ENCODE results near the gene KMT2A. TPM values are rescaled to one million over a fixed set of nuclear protein-coding genes. Genes with fewer than 3 reads are reported as not detected.

The KMT2A gene
- polyA plus RNA-seq, 1 donor from 2014 or later: 16.7 TPM

- Histone ChIP-seq H3K36me3 (ENCODE audit: insufficient read depth, low read length) (no peaks in the 10 kb centered on the region), H3K9me2 (ENCODE audit: insufficient read depth, low read length) (no peaks in the 10 kb centered on the region), H4K20me1 (ENCODE audit: insufficient read depth) (peaks cover 30% of the 10 kb centered on the region), H3K27me3 (ENCODE audit: insufficient read depth, low read depth, low read length) (no peaks in the 10 kb centered on the region), H3K9me3 (ENCODE audit: low read length) (no peaks in the 10 kb centered on the region), H3F3A (ENCODE audit: insufficient read depth, low read length, poor library complexity, severe bottlenecking) (no peaks in the 10 kb centered on the region), H3K4me2 (ENCODE audit: low read length) (no peak overlapping the region), H3K9ac (ENCODE audit: low read length) (no peak overlapping the region), H3K4me3 (ENCODE audit: low read length) (no peak overlapping the region), H2AFZ (ENCODE audit: low read depth, low read length) (no peak overlapping the region), H3K79me2 (replicated peaks; ENCODE audit: insufficient read depth, low read length) (peaks cover 88% of the 10 kb centered on the region), H3K27ac (ENCODE audit: low read length) (no peak overlapping the region)
- TF ChIP-seq POLR2AphosphoS5 (IDR thresholded peaks at IDR 0.05): no peak
- no peak for TF ChIP-seq RAD21 (conservative IDR thresholded peaks at IDR 0.05)
- TF ChIP-seq REST (IDR thresholded peaks at IDR 0.05; ENCODE audit: borderline replicate concordance): no peak
- TF ChIP-seq, protein P1, sequence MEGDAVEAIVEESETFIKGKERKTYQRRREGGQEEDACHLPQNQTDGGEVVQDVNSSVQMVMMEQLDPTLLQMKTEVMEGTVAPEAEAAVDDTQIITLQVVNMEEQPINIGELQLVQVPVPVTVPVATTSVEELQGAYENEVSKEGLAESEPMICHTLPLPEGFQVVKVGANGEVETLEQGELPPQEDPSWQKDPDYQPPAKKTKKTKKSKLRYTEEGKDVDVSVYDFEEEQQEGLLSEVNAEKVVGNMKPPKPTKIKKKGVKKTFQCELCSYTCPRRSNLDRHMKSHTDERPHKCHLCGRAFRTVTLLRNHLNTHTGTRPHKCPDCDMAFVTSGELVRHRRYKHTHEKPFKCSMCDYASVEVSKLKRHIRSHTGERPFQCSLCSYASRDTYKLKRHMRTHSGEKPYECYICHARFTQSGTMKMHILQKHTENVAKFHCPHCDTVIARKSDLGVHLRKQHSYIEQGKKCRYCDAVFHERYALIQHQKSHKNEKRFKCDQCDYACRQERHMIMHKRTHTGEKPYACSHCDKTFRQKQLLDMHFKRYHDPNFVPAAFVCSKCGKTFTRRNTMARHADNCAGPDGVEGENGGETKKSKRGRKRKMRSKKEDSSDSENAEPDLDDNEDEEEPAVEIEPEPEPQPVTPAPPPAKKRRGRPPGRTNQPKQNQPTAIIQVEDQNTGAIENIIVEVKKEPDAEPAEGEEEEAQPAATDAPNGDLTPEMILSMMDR (IDR thresholded peaks at IDR 0.05; ENCODE audit: poor library complexity, severe bottlenecking): no peak
- TF ChIP-seq SMC3 (conservative IDR thresholded peaks at IDR 0.05; ENCODE audit: poor library complexity): no peak
- TF ChIP-seq TAF1 (IDR thresholded peaks at IDR 0.05; ENCODE audit: low read depth): no peak
Observed at GRCh38 chr11:118448294-118448693, 12.0 kb downstream of the KMT2A start.

GRCh38 chr11:118449316-118449918 is 13.1 kb downstream of the KMT2A start:
- H3K4me3 ChIP-seq (ENCODE audit: low read length): no peak overlapping the region
- no peak overlapping the region for H2AFZ ChIP-seq (ENCODE audit: low read depth, low read length)
- no peak overlapping the region for H3K9ac ChIP-seq (ENCODE audit: low read length)
- no peaks in the 10 kb centered on the region for H3K9me3 ChIP-seq (ENCODE audit: low read length)
- H3K27me3 ChIP-seq (ENCODE audit: insufficient read depth, low read depth, low read length): no peaks in the 10 kb centered on the region
- H3K9me2 ChIP-seq (ENCODE audit: insufficient read depth, low read length): no peaks in the 10 kb centered on the region
- TF ChIP-seq SMC3 (conservative IDR thresholded peaks at IDR 0.05; ENCODE audit: poor library complexity): no peak
- TF ChIP-seq, protein P1 (IDR thresholded peaks at IDR 0.05; ENCODE audit: poor library complexity, severe bottlenecking): no peak
- TF ChIP-seq MXI1 (conservative IDR thresholded peaks at IDR 0.05; ENCODE audit: poor library complexity, severe bottlenecking): no peak
- no peak for TF ChIP-seq EP300 (conservative IDR thresholded peaks at IDR 0.05; ENCODE audit: poor library complexity, severe bottlenecking)
- no peak for TF ChIP-seq RAD21 (conservative IDR thresholded peaks at IDR 0.05)
- no peak for TF ChIP-seq EZH2 (IDR thresholded peaks at IDR 0.05; ENCODE audit: borderline replicate concordance, insufficient read depth, low read length, poor library complexity, severe bottlenecking)
- TF ChIP-seq TAF1 (IDR thresholded peaks at IDR 0.05; ENCODE audit: low read depth): no peak
- TF ChIP-seq REST (IDR thresholded peaks at IDR 0.05; ENCODE audit: borderline replicate concordance): no peak
- TF ChIP-seq POLR2AphosphoS5 (IDR thresholded peaks at IDR 0.05): no peak
- H3K36me3 ChIP-seq (ENCODE audit: insufficient read depth, low read length): no peaks in the 10 kb centered on the region
- no peak overlapping the region for H3K4me2 ChIP-seq (ENCODE audit: low read length)
- no peaks in the 10 kb centered on the region for H3F3A ChIP-seq (ENCODE audit: insufficient read depth, low read length, poor library complexity, severe bottlenecking)
- H3K27ac ChIP-seq (ENCODE audit: low read length): no peak overlapping the region
- peaks cover 88% of the 10 kb centered on the region for H3K79me2 ChIP-seq (replicated peaks; ENCODE audit: insufficient read depth, low read length)
- H4K20me1 ChIP-seq (ENCODE audit: insufficient read depth): peaks cover 21% of the 10 kb centered on the region

Data from neural cell (in vitro differentiated cells).